DND-41 (cell line): ENCODE measurements around the gene FGF11.
"Not testable (repeated sequence)": the region's sequence is repeated elsewhere in the genome, so short reads cannot be mapped to it uniquely, and the experiment has no call there.

ENCODE experiments used
- ATAC-seq: fragments of 200-7000 bp; cut with Tn5 transposase; 3 replicates; pipeline ENCODE4 v1.9.1; 2021; ENCODE audit warnings: low read depth; ENCODE audit not compliant: insufficient read depth
- DNase-seq: peaks from one replicate; pipeline ENCODE4 v3.0.0-alpha.2; 2020
- H2AFZ ChIP-seq: 2 replicates; pipeline ENCODE4 v1.6.0; 2012; ENCODE audit warnings: low read depth, low read length
- H3K27ac ChIP-seq: 2 replicates; pipeline ENCODE4 v1.5.1; 2012; ENCODE audit warnings: low read length, inconsistent platforms
- H3K27me3 ChIP-seq: fragments of 200-600 bp; sonication (generic); 2 replicates; pipeline ENCODE4 v1.6.0; 2012; ENCODE audit warnings: low read length, mild to moderate bottlenecking, inconsistent platforms; ENCODE audit not compliant: insufficient read depth, poor library complexity
- H3K36me3 ChIP-seq: 2 replicates; pipeline ENCODE4 v1.5.1; 2012; ENCODE audit warnings: low read length, inconsistent platforms; ENCODE audit not compliant: insufficient read depth
- H3K4me1 ChIP-seq: 2 replicates; pipeline ENCODE4 v1.5.1; 2012; ENCODE audit warnings: mild to moderate bottlenecking, low read length; ENCODE audit not compliant: insufficient read depth
- H3K4me2 ChIP-seq: 2 replicates; pipeline ENCODE4 v1.6.0; 2012; ENCODE audit warnings: mild to moderate bottlenecking, moderate library complexity, low read length, inconsistent platforms; ENCODE audit not compliant: insufficient read depth
- H3K4me3 ChIP-seq, 2 experiments: fragments of 200-600 bp in 1 of 2; shearing (Covaris generic) in 1 of 2; 2 replicates each; pipeline ENCODE4 v1.5.1; 2012 to 2016; ENCODE audit warnings: inconsistent platforms in 2 of 2, low read length in 2 of 2, mild to moderate bottlenecking in 2 of 2, low read depth in 1 of 2, moderate library complexity in 1 of 2
- H3K79me2 ChIP-seq: 2 replicates; pipeline ENCODE4 v1.6.0; 2012; ENCODE audit warnings: low read length, inconsistent platforms; ENCODE audit not compliant: insufficient read depth
- H3K9ac ChIP-seq: 2 replicates; pipeline ENCODE4 v1.6.0; 2012; ENCODE audit warnings: low read depth, mild to moderate bottlenecking, inconsistent platforms, low read length, moderate library complexity
- H3K9me3 ChIP-seq: 2 replicates; pipeline ENCODE4 v1.5.1; 2012; ENCODE audit warnings: low read length, moderate library complexity, mild to moderate bottlenecking, inconsistent platforms; ENCODE audit not compliant: insufficient read depth, severe bottlenecking
- H4K20me1 ChIP-seq: 2 replicates; pipeline ENCODE4 v1.6.0; 2012; ENCODE audit warnings: low read length; ENCODE audit not compliant: insufficient read depth
- EZH2 ChIP-seq: IDR thresholded peaks from 3 replicates; pipeline ENCODE4 v1.6.1; 2012; ENCODE audit warnings: borderline replicate concordance, low read depth, mild to moderate bottlenecking, moderate library complexity, low read length, inconsistent platforms; ENCODE audit not compliant: severe bottlenecking
- TF ChIP-seq, protein P1 (sequence below): IDR thresholded peaks from 2 replicates; pipeline ENCODE4 v1.5.1; 2012; ENCODE audit warnings: borderline replicate concordance, low read length, moderate library complexity, mild to moderate bottlenecking; ENCODE audit not compliant: poor library complexity, severe bottlenecking; ENCODE audit errors: extremely low read depth

The FGF11 gene

DNA sequence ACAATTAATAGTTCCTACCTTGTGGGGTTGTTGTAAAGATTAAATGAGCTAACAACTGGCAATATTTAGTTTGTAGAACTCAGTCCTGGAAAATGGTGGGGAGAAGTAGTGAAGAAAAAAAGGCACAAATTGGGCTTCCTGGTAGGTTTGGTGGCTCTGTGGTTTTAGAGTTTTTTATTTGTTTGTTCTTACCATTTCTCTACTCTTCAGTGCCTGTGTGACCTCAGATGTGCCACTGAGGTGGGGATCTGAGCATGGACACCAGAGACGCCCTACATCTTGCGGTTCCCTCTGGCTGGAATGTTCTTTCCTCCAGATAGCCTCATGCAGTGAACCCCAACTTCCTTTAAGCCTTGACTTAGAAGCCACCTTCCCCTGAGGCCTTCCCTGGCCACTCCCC, 32.4 kb downstream of the FGF11 start:
- Histone ChIP-seq H4K20me1 (peaks cover 20% of the 10 kb centered on the region; the same call in 1 of the 2 replicates), H3K4me3 (no peak overlapping the region), H3K27me3 (no peaks in the 10 kb centered on the region), H3K4me2 (no peak overlapping the region), H3K27ac (peak overlapping the region; percentile 52; the same call in 1 of the 2 replicates), H3K79me2 (peaks cover 71% of the 10 kb centered on the region), H3K9me3 (no peaks in the 10 kb centered on the region), H2AFZ (no peak overlapping the region), H3K36me3 (peaks cover 9% of the 10 kb centered on the region), H3K4me1 (no peaks in the 10 kb centered on the region), H3K9ac (no peak overlapping the region)
- no peak for ATAC-seq
- TF ChIP-seq, protein P1, sequence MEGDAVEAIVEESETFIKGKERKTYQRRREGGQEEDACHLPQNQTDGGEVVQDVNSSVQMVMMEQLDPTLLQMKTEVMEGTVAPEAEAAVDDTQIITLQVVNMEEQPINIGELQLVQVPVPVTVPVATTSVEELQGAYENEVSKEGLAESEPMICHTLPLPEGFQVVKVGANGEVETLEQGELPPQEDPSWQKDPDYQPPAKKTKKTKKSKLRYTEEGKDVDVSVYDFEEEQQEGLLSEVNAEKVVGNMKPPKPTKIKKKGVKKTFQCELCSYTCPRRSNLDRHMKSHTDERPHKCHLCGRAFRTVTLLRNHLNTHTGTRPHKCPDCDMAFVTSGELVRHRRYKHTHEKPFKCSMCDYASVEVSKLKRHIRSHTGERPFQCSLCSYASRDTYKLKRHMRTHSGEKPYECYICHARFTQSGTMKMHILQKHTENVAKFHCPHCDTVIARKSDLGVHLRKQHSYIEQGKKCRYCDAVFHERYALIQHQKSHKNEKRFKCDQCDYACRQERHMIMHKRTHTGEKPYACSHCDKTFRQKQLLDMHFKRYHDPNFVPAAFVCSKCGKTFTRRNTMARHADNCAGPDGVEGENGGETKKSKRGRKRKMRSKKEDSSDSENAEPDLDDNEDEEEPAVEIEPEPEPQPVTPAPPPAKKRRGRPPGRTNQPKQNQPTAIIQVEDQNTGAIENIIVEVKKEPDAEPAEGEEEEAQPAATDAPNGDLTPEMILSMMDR: no peak
- TF ChIP-seq EZH2: no peak
- no peak for DNase-seq

DNA sequence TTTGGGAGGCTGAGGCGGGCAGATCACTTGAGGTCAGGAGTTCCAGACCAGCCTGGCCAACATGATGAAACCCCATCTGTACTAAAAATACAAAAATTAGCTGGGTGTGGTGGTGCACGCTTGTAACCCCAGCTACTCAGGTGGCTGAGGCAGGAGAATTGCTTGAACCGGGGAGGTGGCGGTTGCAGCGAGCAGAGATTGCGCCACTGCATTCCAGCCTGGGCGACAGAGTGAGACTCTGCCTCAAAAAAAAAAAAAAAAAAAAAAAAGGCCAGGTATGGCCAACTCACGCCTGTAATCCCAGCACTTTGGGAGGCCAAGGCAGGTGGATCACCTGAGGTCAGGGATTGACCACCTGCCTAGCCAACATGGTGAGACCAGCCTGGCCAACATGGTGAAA, 35.5 kb downstream of the FGF11 start:
- H3K36me3 ChIP-seq, H3K27ac ChIP-seq, DNase-seq, H3K27me3 ChIP-seq, ATAC-seq, H2AFZ ChIP-seq, H3K4me2 ChIP-seq, H3K9ac ChIP-seq, H3K9me3 ChIP-seq, H3K4me3 ChIP-seq: not testable (repeated sequence)
- Histone ChIP-seq H3K79me2 (peaks cover 86% of the 10 kb centered on the region), H4K20me1 (peaks cover 36% of the 10 kb centered on the region), H3K4me1 (peaks cover 20% of the 10 kb centered on the region)

DNA sequence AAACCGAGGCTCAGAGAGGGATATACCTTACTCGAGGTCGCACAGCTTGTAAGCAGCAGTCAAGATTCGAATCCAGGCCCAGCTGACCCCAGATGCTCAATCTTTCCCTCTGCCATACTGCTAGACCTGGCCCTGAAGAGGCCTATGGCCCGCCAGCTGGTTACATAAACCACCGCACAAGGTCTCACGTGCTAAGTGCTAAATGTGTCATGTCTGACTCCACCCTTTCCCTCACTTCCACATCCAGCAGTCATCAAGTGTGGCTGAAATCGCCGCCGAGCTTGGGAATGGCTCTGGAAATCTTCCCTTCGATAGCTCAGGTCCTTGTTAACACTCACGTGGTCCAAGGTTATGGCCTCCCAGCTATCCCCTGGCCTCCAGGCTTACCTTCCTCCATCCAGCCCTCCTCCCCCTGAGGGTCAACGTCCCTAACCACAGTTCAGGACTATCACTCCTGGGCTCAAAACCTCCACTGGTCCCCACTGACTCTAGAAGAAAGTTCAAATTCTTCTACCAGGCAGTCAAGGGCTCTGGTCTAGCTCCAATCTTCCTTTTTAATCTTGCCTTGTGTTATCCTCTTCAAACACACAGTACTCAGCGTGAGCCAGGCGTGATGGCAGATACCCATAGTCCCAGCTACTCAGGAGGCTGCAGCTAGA, 36.6 kb downstream of the FGF11 start:
- no peak for DNase-seq
- Histone ChIP-seq H3K4me3 (no peak overlapping the region), H3K36me3 (peaks cover 3% of the 10 kb centered on the region), H3K4me1 (peaks cover 29% of the 10 kb centered on the region), H3K27me3 (no peaks in the 10 kb centered on the region), H3K79me2 (peaks cover 86% of the 10 kb centered on the region), H3K27ac (no peak overlapping the region), H3K9ac (no peak overlapping the region), H3K4me2 (no peak overlapping the region), H2AFZ (no peak overlapping the region), H4K20me1 (peaks cover 32% of the 10 kb centered on the region), H3K9me3 (no peaks in the 10 kb centered on the region)
- ATAC-seq: no peak
- TF ChIP-seq, protein P1: no peak
- TF ChIP-seq EZH2: no peak

DNA sequence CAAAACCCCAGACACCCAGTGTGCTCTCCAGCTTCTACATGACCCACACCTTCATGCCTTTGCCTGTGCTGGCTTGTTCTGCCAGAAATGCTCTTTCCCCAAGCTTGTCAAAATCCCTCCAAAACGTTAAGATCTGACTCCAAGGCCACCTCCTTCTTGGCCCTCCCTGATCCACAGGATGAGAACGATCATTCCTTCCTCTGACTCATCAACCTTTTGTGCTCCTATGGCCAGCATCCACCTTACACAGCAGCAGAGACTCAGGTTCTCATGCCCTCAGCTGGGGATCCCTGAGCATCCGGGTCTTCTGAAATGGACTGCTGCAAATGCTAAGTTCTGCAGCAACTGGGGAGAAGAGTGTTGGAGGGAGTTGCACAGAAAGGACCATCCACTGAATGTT, 37.2 kb downstream of the FGF11 start:
- ATAC-seq: no peak
- no peak overlapping the region for H3K9ac ChIP-seq

More for the DNA sequence above, 37.2 kb downstream of the FGF11 start:
- no peak for TF ChIP-seq EZH2
- TF ChIP-seq, protein P1: no peak
- peaks cover 80% of the 10 kb centered on the region for H3K79me2 ChIP-seq
- no peak overlapping the region for H3K27ac ChIP-seq
- peaks cover 29% of the 10 kb centered on the region for H3K4me1 ChIP-seq
- peaks cover 3% of the 10 kb centered on the region for H3K36me3 ChIP-seq
- H3K9me3 ChIP-seq: no peaks in the 10 kb centered on the region
- DNase-seq: no peak
- no peaks in the 10 kb centered on the region for H3K27me3 ChIP-seq
- H2AFZ ChIP-seq: no peak overlapping the region
- no peak overlapping the region for H3K4me3 ChIP-seq
- H4K20me1 ChIP-seq: peaks cover 32% of the 10 kb centered on the region
- H3K4me2 ChIP-seq: peak overlapping the region; percentile 8; the same call in 1 of the 2 replicates
